ENCODE data around the gene ZNF610.

The ZNF610 gene

GRCh38 chr19:52398081-52398441, 62.0 kb downstream of the ZNF610 start:
- peak in 1 of 2 donors; percentile 11 for DNase-seq

- no peak for DNase-seq
Observed at GRCh38 chr19:52410276-52410675, 74.2 kb downstream of the ZNF610 start.

GRCh38 chr19:52415711-52416110, 79.7 kb downstream of the ZNF610 start:
- no peak for DNase-seq
